Uterus (tissue), 4 donors: ENCODE results near the gene RAB6A. TPM values are rescaled to one million over a fixed set of nuclear protein-coding genes. Genes with fewer than 3 reads are reported as not detected.
A peak's percentile ranks its signal among the peaks of the same experiment; 100 is the strongest.
"Not testable (repeated sequence)": the region's sequence is repeated elsewhere in the genome, so short reads cannot be mapped to it uniquely, and the experiment has no call there.

Experiments
- DNase-seq, 2 donors: peaks; one replicate each; pipeline ENCODE4 v3.0.0-alpha.2; 2019 to 2020
- H3K27ac ChIP-seq, 2 donors: fragments of 200-600 bp; sonication (generic); 1 replicate in 1 of 2; 2 replicates in 1 of 2; pipeline ENCODE4 v1.5.1; 2016 to 2018
- H3K27me3 ChIP-seq, 2 donors: fragments of 200-600 bp; sonication (generic); one replicate each; pipeline ENCODE4 v1.5.1; 2018 to 2019; ENCODE audit warnings: control low read depth in 1 of 2
- H3K36me3 ChIP-seq, 2 donors: fragments of 200-600 bp; sonication (generic); one replicate each; pipeline ENCODE4 v1.5.1; 2019; ENCODE audit warnings: control low read depth in 1 of 2
- H3K4me1 ChIP-seq, 2 donors: fragments of 200-600 bp; sonication (generic); one replicate each; pipeline ENCODE4 v1.5.1; 2018 to 2019; ENCODE audit warnings: control low read depth in 1 of 2
- H3K4me3 ChIP-seq, 2 donors: fragments of 200-600 bp; sonication (generic); 1 replicate in 1 of 2; 2 replicates in 1 of 2; pipeline ENCODE4 v1.5.1; 2018 to 2019; ENCODE audit warnings: mild to moderate bottlenecking in 1 of 2
- H3K9me3 ChIP-seq, 2 donors: fragments of 200-600 bp; sonication (generic); one replicate each; pipeline ENCODE4 v1.5.1; 2019; ENCODE audit warnings: control low read depth in 1 of 2
- CTCF ChIP-seq, 4 experiments: fragments of 200-600 bp in 2 of 4; fragments of 450-650 bp in 2 of 4; sonication (generic) in 2 of 4; IDR thresholded peaks; one replicate each; pipeline ENCODE4 v1.5.1; 2016 to 2019; ENCODE audit warnings: antibody characterized with exemption in 4 of 4, mild to moderate bottlenecking in 2 of 4, moderate library complexity in 1 of 4
- POLR2A ChIP-seq, 2 donors: fragments of 450-650 bp; IDR thresholded peaks; one replicate each; pipeline ENCODE4 v1.6.1; 2016; ENCODE audit warnings: antibody characterized with exemption in 2 of 2, mild to moderate bottlenecking in 1 of 2, moderate library complexity in 1 of 2
- intact Hi-C: fragments of 100-400 bp; cut with DNase I; formaldehyde crosslinking; loops from one replicate; pipeline ENCODE4 v1.15.1; 2023; ENCODE audit warnings: low total_unique reads
- total RNA-seq, 4 donors: library from RNA; depleted of rRNA in 3 of 4; stranded (reverse); fragments of >200 nt in 3 of 4; gene quantifications; one replicate each; pipeline versions ENCODE4 v1.1.0 to v1.2.4, GENCODE V29; 2014 to 2023
- donor health status: DM: yes; HTN: yes; CAD: no.

The RAB6A gene
- total RNA-seq, 4 donors from 2014 or later, result 75.9 to 129 (median 119) TPM

GRCh38 chr11:73693899-73694525 lies 66.9 kb downstream of the RAB6A start:
- DNase-seq, result no peak

GRCh38 chr11:73680687-73681086 lies 80.2 kb downstream of the RAB6A start:
- Histone ChIP-seq H3K36me3 (no peaks in the 10 kb centered on the region), H3K9me3 (no peaks in the 10 kb centered on the region), H3K4me3 (no peak overlapping the region), H3K27ac (peak overlapping the region in 1 of 2 donors; percentile 44), H3K4me1 (no peaks in the 10 kb centered on the region), H3K27me3 (no peaks in the 10 kb centered on the region)
- intact Hi-C loops, result no loop called here
- TF ChIP-seq CTCF (IDR thresholded peaks at IDR 0.05) (no peak), POLR2A (IDR thresholded peaks at IDR 0.05) (no peak)
- no peak for DNase-seq

More at GRCh38 chr11:73693899-73694525, 66.9 kb downstream of the RAB6A start:
- no peaks in the 10 kb centered on the region for H3K27me3 ChIP-seq
- H3K9me3 ChIP-seq, result no peaks in the 10 kb centered on the region
- H3K27ac ChIP-seq, result no peak overlapping the region
- H3K4me3 ChIP-seq, result no peak overlapping the region
- TF ChIP-seq POLR2A (IDR thresholded peaks at IDR 0.05) (no peak), CTCF (IDR thresholded peaks at IDR 0.05) (no peak)
- intact Hi-C loops, result no loop called here
- no peaks in the 10 kb centered on the region for H3K4me1 ChIP-seq
- peaks cover 0 to 2% of the 10 kb centered on the region in 2 donors for H3K36me3 ChIP-seq

- H3K9me3 ChIP-seq, DNase-seq, H3K27ac ChIP-seq, intact Hi-C loops, H3K27me3 ChIP-seq, H3K36me3 ChIP-seq, H3K4me3 ChIP-seq, H3K4me1 ChIP-seq: not testable (repeated sequence)
Measured at GRCh38 chr11:73676552-73676951, 84.3 kb downstream of the RAB6A start.

GRCh38 chr11:73671701-73672100 lies 89.2 kb downstream of the RAB6A start:
- no peak for TF ChIP-seq CTCF (IDR thresholded peaks at IDR 0.05)
- no peak for TF ChIP-seq POLR2A (IDR thresholded peaks at IDR 0.05)
- no peaks in the 10 kb centered on the region for H3K27me3 ChIP-seq
- H3K9me3 ChIP-seq, result no peaks in the 10 kb centered on the region
- no peak for DNase-seq
- no peaks in the 10 kb centered on the region for H3K4me1 ChIP-seq
- no peak overlapping the region for H3K27ac ChIP-seq
- H3K4me3 ChIP-seq, result no peak overlapping the region
- no peaks in the 10 kb centered on the region for H3K36me3 ChIP-seq
- intact Hi-C loops, result no loop called here

- TF ChIP-seq CTCF (IDR thresholded peaks at IDR 0.05), result no peak
- TF ChIP-seq POLR2A (IDR thresholded peaks at IDR 0.05), result no peak
- H3K9me3 ChIP-seq, result no peaks in the 10 kb centered on the region
- H3K27ac ChIP-seq, result no peak overlapping the region
- DNase-seq, result no peak
- no peaks in the 10 kb centered on the region for H3K4me1 ChIP-seq
- intact Hi-C loops, result no loop called here
- H3K36me3 ChIP-seq, result no peaks in the 10 kb centered on the region
- H3K4me3 ChIP-seq, result no peak overlapping the region
- H3K27me3 ChIP-seq, result no peaks in the 10 kb centered on the region
Measured at GRCh38 chr11:73670808-73671207, 90.1 kb downstream of the RAB6A start.

- H3K36me3 ChIP-seq, result no peaks in the 10 kb centered on the region
- no peak for DNase-seq
- no peaks in the 10 kb centered on the region for H3K4me1 ChIP-seq
- intact Hi-C loops, result no loop called here
- TF ChIP-seq POLR2A (IDR thresholded peaks at IDR 0.05) (no peak), CTCF (IDR thresholded peaks at IDR 0.05) (no peak)
- H3K27ac ChIP-seq, result no peak overlapping the region
- no peak overlapping the region for H3K4me3 ChIP-seq
- H3K27me3 ChIP-seq, result no peaks in the 10 kb centered on the region
- H3K9me3 ChIP-seq, result no peaks in the 10 kb centered on the region
Measured at GRCh38 chr11:73667891-73668290, 93.0 kb downstream of the RAB6A start.
